GM19438 (cell line): ENCODE measurements around the gene SPIN3.
"Not testable (repeated sequence)": the region's sequence is repeated elsewhere in the genome, so short reads cannot be mapped to it uniquely, and the experiment has no call there.

ENCODE experiments used
- ATAC-seq: cut with Tn5 transposase; IDR thresholded peaks from one replicate; pipeline ENCODE4 v1.9.1; 2021; ENCODE audit warnings: low read depth; ENCODE audit not compliant: unreplicated experiment

SPIN3 gene

DNA sequence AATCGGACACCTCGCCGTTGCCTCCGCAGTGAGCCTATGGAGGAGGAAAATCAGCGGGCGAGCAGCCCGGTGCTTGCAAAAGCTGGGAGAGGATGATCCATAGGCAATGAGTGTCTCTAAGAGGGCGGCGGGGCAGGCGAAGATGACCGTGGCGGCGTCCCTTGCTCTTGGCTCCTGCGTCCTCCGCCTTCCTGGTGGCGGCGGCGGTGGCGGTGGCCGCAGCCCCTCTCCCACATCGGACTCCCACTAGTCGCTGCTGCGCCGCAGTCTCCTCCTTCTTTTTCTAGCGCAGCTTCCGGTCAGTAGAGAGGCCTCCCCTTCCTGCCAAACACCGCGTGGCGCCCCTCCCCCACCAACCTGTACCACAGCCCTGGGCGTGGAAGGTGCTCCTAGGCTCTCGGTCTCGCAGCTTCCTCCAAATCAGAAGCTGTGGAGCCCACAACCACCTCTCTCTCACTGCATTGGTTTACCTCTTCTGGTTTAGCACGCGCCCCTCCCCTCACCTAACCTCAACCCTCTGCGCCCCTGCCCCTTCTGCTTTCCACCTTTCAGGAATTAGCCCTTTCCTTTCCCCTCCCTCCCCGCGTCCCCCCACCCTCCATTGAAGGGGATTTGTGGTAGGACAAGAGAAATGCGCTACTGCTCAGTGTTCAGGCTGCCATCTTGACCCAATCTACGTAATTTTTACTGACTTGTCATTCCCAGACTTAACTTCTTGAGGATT lies at the start of gene SPIN3:
TSS of gene SPIN3 (minus strand) at position 271 of the 724 bp plus-strand sequence. CDS start 594 bp downstream, outside the sequence.
- ATAC-seq, result peak; percentile 98

DNA sequence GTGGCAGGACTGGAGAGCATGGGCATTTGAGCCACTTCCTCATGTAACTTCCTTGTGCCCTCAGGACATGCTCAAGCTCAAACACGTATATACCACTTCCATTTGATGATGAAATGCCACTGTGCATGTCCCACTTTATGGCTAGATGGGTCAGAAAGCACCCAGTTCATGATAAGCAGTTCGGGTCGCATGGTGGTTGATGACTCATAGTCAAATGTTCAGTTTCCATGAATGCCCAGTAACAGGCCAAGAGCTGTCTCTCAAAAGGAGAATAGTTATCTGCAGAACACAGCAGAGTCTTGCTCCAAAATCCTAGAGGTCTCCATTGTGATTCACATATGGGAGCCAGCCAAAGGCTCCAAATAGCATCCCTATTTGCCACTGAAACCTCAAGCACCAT lies 48.9 kb upstream of the SPIN3 start:
- no peak for ATAC-seq

DNA sequence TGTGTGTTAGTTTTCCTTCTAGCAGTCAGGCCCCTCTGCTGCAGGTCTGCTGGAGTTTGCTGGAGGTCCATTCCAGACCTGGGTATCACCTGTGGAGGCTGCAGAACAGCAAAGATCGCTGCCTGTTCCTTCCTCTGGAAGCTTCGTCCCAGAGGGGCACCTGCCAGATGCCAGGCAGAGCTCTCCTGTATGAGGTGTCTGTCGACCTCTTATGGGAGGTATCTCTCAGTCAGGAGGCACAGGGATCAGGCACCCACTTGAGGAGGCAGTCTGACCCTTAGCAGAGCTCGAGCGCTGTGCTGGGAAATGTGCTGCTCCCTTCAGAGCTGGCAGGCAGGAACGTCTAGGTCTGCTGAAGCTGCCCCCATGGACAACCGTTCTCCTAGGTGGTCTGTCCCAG lies 41.9 kb upstream of the SPIN3 start:
- not testable (repeated sequence) for ATAC-seq

DNA sequence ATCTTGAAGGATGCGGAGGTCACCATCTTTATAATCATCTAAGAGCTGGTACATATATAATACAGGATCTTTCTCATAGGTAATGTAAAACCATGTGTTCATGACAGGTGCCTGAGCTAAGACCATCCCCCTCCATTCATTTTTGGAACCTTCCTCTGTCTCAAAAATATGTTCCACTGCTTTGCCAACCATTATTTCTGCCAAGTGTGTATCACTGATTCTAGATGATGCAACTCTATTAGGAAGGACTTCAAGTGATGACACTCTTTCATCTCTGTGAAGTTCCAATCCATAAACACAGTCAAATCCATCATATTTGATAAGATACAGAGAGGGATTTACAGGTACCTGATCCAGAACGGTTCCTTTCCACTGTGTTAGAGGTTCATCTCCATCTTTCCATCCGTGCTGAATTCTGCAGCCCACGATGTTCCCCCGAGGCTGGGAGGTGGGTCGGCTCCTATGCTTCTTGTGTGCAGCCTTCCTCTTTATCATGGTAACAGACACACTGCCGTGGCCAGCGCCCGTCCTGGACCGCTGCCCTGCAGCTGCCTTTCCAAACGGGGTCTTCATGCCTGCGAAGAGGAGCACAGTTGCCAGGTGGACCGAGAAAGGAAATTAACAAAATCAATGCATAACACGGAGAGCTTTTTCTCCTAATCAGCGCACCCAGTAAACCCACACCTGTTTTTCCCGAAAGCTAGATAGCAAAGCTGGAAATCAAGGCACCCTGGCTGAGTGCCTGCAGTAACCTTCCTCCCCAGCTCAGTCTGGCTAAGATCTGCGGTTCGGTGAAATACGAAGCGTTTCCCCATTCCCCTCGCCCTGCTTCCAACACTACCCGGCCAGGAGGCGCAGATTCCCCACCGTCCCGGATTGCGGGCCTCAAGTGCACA lies 718 bp downstream of the SPIN3 start:
- peak; percentile 24 for ATAC-seq

DNA sequence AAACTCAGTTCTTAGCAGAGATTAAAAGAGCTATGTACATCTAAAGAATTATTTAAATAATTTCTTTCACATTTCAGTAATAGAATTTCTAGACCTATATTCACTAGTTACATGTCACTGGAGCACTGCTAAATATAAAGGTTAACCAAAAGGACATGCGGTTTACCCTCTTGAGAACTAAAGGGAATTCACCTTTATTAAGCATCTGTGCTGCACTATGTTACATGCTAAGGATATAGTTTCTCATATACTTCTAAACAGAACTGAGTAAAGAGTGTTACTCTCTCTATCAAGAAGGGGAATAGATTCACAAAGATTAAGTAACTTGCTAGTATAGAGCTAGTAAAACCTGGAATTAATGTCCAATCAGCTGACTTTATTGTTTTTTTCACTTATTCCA lies 7.6 kb downstream of the SPIN3 start:
- no peak for ATAC-seq

DNA sequence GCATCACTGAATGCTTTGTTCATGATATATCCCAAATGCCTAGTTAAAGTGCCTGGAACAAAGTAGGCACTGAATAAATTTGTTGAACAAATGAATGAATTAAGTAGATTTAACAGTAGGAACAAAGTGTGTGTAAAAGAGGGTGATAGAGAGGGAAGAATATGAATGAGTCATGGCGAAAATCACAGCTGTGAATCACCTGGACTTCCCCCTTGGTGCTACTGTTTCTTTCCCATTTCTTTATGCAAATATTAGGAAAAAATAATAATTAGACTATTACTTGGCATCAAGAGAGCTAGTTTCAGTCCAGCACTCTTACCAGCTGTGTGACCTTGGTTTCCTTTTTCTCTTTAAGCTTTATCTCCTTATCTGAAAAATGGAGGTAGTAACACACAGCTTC lies 9.2 kb downstream of the SPIN3 start:
- no peak for ATAC-seq

DNA sequence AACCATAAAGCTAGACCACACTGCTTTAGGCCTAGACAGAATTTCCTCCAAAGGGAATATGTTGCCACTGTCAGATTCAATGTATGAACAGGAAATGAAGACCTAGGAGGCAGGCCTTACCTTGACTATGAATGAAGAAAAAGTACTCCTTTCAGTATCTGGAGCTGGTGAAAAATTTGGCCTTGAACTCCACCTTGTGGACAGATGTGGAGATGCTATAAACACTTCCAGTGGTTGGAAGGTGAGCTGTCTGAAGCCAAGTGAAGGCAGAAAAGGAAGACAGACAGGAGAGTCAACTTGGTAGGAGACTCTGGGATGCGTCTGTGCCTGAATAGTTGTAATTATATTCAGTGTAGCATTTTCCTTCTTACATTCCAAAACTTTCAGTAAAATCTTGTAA lies 17.2 kb downstream of the SPIN3 start:
- ATAC-seq, result peak; percentile 96

DNA sequence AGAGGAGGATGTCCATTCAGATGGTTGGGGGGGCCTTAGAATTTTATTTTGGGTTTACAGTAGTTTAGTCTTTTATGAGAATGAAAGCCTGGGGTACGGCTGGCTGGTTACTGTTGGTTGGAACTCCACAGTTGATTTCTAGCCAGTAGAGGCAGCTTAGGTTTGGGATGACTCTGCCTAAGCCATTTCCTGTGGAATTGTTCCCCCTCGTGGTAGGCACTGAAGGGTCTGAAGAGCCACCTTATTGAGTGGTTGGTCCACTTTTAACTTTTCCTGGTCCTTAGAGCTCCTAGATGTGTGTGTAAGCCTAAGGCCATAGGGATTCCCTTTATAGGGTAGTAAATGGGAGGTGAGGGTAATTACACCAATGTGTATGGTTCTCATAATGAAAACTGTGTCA lies 19.7 kb downstream of the SPIN3 start:
- no peak for ATAC-seq

DNA sequence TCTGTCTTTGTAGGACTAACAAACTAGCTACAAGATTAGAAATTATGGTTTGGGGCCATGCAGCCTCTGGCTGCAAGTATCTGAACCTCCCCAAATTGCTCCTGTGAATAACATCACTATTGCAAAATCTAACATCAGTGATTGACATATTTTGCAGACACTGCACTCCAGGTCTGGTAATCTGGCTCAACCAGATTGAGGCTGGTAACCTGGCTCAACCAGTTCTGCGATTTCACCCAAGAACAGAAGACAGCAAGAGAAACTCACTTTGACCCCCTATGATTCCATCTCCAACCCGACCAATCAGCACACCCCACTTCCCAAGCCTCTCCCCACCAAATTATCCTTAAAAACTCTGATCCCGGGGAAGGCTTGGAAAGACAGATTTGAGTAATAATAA lies 20.9 kb downstream of the SPIN3 start:
- ATAC-seq, result no peak

DNA sequence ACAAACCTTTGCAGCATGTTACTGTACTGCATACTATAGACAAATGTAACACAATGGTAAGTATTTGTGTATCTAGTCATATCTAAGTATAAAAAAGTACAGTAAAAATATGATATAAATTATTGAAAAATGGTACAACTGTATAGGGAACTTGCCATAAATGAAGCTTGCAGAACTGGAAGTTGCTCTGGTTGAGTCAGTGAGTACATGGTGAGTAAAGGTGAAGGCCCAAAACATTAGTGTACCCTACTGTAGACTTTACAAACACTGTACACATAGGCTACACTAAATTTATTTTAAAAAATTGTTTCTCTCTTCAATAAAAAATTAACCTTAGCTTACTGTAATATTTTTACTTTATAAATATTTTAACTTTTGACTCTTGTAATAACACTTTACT lies 25.8 kb downstream of the SPIN3 start:
- ATAC-seq, result no peak

DNA sequence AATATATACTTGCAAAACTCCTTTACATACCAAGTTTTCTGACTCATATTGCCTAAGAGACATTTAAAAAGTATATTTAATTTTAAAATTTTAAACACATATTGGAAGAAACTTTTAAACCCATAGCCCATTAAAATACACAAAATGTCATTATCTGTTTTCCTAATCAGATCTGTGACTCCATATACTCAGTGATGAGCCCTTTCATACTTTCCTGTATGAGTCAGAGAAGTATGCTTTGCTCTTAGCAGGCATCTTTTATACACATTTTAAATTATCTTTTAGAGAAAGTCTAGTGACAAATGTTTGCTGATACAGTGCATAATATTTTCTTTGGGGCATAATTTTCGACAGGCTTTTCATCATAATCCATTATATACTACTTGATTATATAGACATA lies 26.4 kb downstream of the SPIN3 start:
- ATAC-seq, result no peak

DNA sequence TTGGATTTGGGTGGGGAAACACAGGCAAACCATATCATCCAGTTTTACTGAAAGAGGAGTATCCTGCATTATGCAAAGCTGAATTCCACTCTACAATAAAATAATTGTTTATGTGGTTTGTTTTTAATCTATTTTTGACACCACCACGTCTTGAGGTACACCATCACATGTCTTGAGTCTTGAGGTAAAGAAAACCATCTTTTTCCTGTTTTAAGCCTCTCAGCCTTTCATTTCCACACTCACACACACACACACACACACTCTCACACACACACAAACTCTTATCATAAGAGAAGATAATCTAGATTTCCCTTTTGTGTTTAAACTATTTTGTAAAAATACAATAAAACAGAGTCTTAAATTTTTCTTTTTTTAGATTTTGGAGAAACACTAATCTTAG lies 32.0 kb downstream of the SPIN3 start:
- ATAC-seq, result no peak

DNA sequence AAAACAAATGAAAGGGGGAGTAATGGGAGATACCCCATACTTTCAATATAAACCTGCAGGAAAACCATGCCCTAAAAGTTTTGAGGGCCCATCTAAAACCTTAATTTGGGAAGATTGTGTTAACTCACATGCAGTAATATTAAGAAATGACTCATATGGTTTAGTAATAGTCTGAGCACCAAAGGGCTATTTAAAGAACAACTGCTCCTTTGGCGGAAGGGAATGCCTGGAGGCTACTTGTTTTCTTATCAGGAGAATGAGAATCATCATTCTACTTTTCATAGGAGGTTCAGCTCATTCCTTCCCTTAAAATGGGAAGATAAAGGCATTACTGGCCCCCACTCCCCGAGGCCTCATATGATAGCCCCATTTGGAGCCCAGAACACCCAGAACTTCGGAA lies 47.6 kb downstream of the SPIN3 start:
- no peak for ATAC-seq

DNA sequence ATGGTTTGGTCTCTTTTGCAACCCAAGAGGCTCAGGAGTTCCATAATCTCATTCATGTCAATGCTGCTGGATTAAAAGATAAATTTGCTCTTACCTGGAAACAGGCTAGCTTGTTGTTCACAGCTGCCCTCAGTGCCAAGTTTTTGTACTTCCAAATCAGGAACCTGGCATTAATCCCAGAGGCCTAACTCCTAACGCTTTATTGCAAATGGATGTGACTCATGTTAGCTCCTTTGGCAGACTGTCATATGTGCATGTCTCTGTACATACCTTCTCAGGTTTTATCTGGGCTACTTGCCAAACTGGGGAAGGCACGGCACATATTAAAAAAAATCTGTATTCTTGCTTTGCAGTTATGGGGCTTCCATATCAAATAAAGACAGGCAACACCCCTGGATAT lies 49.1 kb downstream of the SPIN3 start:
- ATAC-seq, result not testable (repeated sequence)

DNA sequence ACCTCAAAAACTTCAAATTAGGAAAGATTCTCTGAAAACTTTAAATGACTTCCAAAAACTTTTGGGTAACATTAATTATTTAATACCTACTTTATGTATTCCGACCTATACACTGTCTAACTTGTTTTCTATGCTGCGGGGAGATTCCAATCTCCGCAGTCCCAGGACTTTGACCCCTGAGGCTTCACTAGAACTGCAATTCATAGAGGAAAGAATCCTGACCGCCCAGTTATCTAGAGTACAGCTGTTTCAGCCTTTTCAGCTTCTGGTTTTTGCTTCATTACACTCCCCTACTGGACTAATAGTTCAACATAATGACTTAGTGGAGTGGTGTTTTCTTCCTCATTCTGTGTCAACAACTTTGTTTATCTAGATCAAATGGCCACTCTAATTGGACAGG lies 50.1 kb downstream of the SPIN3 start:
- ATAC-seq, result not testable (repeated sequence)

DNA sequence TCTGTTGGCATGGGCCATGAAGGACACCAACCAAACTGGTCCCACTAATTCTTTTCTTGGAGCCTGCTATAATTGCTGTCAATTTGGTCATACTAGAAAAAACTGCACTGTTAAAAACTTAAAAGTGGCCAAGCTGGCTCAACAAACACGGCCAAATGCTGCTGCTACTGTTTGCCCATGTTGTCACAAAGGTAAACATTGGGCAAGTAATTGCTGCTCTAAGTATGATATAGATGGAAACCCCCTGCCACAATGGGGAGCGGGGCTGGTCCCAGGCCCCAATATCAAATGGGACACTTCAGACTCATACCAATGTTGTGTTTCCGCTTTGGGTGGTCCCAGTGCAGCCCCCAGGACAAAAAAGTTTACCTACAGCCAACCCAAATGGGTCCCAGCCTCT lies 52.1 kb downstream of the SPIN3 start:
- no peak for ATAC-seq
